HG03558 (cell line): ENCODE results near the gene PRXL2C.
"Not testable (repeated sequence)": the region's sequence is repeated elsewhere in the genome, so short reads cannot be mapped to it uniquely, and the experiment has no call there.

ENCODE experiments used
- ATAC-seq: cut with Tn5 transposase; IDR thresholded peaks from one replicate; pipeline ENCODE4 v1.9.1; 2021; ENCODE audit warnings: moderate number of reproducible peaks; ENCODE audit not compliant: unreplicated experiment; ENCODE audit errors: extremely low read depth

The PRXL2C gene

DNA sequence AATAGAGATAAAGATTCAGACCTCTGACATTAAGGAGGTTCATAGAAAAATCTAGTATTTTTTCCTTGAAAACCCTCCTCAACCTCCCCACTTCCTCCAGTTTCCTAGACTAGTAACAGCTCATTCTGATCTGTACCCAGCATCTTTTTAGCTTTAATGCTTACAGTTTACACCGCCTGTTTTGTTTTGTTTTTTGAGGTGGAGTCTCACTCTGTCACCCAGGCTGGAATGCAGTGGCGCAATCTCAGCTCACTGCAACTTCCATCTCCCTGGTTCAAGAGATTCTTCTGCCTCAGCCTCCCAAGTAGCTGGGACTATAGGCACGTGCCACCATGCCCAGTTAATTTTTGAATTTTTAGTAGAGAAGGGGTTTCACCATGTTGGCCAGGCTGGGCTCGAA lies 40.5 kb downstream of the PRXL2C start:
- not testable (repeated sequence) for ATAC-seq

DNA sequence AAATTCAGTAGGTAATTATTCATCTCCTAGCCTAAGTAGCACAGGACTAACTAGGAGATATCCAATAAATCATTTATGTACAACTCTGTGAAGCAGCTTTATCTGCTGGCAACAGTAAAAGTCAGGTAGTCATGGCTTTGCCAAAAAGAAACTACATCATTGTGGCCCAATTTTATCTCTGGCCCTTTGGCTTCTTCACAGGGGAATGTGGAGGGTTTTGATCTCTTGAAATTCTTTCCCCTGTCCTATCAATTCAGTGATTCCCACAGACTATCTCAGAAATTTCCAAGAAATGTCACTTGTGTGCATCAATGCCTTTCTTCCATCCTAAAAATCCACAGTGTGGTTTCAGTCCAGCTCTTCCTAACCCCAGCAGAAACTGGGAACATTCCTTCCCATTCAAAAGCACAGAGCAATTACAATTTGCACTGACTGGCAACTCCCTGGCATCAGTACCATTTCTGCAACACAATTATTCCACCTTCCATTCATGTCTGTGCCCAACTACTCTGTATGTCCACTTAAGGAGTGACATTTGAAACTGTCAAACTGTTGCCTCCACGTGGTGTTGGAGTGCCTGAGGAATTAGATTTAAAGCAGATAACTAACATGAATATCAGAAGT lies 42.0 kb downstream of the PRXL2C start:
- no peak for ATAC-seq

DNA sequence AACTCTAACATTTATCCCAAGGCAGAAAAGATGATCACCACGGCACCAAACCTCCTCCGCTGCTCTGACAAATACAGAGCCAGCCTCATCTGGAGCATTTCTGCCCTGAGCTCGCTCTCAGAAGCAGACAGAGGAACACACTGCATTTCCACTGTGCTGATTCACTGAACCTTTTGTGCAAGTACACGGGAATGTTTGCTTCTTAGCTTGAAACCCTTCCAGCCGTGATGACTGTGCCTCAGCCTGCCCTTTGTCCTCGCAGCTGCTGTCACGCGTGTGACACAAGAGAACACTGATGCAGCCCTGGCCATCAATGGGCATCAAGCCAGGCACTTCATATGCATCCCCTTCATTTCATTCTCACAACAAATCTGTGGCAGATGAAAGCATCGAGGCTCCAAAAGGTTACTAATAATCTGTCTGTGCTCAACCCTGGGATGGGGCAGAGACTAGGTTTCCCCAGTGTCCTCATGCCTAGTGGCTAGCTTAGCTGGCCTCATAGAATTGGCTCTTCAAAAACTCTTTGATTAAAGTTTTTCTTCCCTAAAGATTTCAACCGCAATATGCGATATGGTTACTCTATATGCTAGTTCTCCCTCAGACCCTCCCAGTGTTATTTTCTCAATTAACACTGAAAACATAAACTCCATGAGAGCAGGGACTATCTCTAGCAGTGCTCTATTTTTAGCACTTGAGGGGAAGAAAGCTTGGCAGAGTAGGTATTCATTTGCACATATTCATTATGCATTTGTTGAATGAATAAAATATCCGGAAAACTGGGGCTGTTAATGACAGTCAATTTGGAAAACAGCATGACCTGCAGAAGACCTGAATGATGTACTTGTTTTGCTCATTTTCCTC lies 42.8 kb downstream of the PRXL2C start:
- ATAC-seq: no peak

DNA sequence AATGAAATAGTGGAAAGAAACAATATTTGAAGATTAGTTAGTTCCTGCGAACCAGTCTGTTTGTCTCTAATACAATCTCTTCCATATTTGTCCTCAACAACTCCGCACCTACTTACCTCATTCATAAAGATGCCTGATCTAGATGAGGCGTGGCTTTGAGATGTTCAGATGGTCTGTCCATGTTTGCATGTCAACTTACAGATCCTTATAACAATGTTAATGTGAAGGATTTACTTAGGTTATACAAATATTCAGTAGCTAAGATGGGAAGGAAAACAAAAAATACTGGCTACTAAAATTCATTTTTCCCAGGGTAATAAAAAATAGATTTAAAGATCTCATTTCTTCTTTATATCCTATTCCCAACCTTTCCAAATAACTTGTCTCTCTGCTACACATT lies 43.8 kb downstream of the PRXL2C start:
- ATAC-seq: no peak

GRCh38 chr9:96609732-96610131 lies 45.4 kb downstream of the PRXL2C start:
- no peak for ATAC-seq

GRCh38 chr9:96607971-96608370 lies 47.1 kb downstream of the PRXL2C start:
- ATAC-seq: no peak

GRCh38 chr9:96605328-96605727 lies 49.8 kb downstream of the PRXL2C start:
- ATAC-seq: no peak

- no peak for ATAC-seq
Measured at GRCh38 chr9:96604004-96604319, 51.2 kb downstream of the PRXL2C start.

DNA sequence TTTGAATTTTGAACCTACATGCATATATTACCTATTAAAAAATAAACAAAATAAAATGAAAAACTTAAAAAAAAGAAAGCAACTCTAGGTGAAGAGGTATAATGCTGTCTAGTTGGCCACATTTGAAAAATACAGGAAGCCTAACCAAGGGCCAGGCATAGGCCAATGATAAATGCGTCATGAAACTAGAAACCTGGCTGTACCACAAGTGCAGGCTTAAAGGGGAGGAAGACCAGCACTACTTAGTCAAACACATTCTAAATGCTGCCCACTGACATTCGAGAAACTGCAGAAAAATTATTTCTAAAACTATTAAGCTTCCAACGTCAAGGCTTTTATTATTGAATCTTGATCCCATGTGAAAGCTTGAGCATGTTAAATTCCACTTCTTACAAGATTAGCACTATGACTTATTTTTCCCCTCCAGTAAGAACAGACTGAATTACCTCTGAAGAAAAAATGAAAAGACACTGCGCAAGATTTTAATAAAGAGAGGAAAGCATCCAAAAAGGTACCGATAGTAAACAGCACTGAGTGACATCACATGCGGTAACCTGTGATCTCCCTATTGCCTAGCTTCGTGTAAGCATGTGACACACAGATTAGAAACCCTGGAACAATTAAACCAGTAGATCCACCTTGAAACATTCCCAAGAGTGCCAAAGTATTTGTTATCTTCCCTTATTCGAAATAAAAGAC lies 51.7 kb downstream of the PRXL2C start:
- no peak for ATAC-seq

DNA sequence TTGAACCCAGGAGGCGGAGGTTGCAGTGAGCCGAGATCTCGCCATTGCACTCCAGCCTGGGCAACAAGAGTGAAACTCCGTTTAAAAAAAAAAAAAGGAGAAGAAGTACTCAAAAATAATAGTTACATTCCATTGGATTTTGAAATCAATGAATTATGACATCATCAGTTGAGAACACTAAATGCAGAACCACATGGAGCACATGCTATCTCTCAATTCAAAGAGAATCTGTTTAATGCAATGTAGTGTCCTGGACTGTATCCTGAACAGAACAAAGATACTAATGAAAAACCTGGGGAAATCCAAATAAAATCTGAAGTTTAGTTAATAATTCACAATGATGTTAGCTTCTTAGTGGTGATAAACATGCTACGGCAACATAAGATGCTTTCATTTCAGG lies 55.8 kb downstream of the PRXL2C start:
- ATAC-seq: no peak

DNA sequence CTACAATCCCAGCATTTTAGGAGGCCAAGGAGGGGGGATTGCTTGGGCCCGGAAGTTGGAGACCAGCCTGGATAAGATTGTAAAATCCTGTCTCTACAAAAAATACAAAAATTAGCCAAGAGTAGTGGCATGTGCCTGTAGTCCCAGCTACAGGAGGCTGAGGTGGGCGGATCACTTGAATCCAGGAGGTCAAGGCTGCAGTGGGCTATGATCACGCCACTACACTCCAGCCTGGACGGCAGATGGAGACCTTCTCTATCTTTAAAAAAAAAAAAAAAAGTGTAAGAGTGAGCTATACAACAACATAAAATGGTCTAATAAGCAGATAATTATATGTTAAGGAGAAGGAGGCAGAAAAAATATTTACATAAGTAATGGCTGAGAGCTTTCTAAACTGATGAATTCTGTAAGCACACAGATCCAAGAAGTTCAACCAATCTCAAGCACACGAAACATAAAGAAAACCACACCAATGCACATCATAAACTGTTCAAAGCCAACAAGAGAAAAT lies 58.5 kb downstream of the PRXL2C start:
- no peak for ATAC-seq
